Endothelial cell of umbilical vein (primary cell): ENCODE measurements around the gene CBX4. TPM values are rescaled to one million over a fixed set of nuclear protein-coding genes. Genes with fewer than 3 reads are reported as not detected.

Experiments used
- BruUV-seq: library from RNA; stranded (reverse); fragments of 400-500 nt; replicated peaks from 2 replicates; lab custom pipeline; 2021; lab: Mats Ljungman, UMichigan
- CTCF ChIA-PET: fragments of 300-600, 350-600 bp; sonication (Branson Sonifier 250); formaldehyde crosslinking; loops from one replicate; lab custom pipeline; 2021; ENCODE audit warnings: antibody characterized with exemption, inconsistent platforms; lab: Charles Lee
- POLR2A ChIA-PET: fragments of 300-600, 350-600 bp; sonication (Branson Sonifier 250); formaldehyde crosslinking; loops from one replicate; lab custom pipeline; 2021; ENCODE audit warnings: antibody characterized with exemption, inconsistent platforms; lab: Charles Lee
- DNase-seq: peaks from one replicate; pipeline ENCODE4 v3.0.0-alpha.2; 2011; ENCODE audit warnings: low read depth, low spot score
- FAIRE-seq: peaks from 2 replicates; lab custom pipeline; 2011; peaks lifted over from hg19 to GRCh38; lab: Jason Lieb, UNC
- H2AFZ ChIP-seq: 2 replicates; pipeline ENCODE4 v1.6.0; 2012; ENCODE audit warnings: low read depth, low read length, control low read depth, inconsistent platforms
- H3K27ac ChIP-seq: 2 replicates; pipeline ENCODE4 v1.5.1; 2011; ENCODE audit warnings: low read depth, mild to moderate bottlenecking, control low read depth, low read length, moderate library complexity; ENCODE audit not compliant: insufficient read depth
- H3K27me3 ChIP-seq, 2 experiments: 2 replicates each; pipeline versions ENCODE4 v1.6.0 to v1.6.1; 2011; ENCODE audit warnings: low read length in 2 of 2, mixed read lengths in 1 of 2; ENCODE audit not compliant: control insufficient read depth in 2 of 2, insufficient read depth in 2 of 2
- H3K36me3 ChIP-seq, 2 experiments: 2 replicates in 1 of 2; 3 replicates in 1 of 2; pipeline ENCODE4 v1.5.1; 2011; ENCODE audit warnings: low read length in 2 of 2, mild to moderate bottlenecking in 1 of 2, moderate library complexity in 1 of 2; ENCODE audit not compliant: control insufficient read depth in 2 of 2, insufficient read depth in 2 of 2; ENCODE audit errors: extremely low read depth in 1 of 2
- H3K4me1 ChIP-seq: 3 replicates; pipeline ENCODE4 v1.5.1; 2011; ENCODE audit warnings: mild to moderate bottlenecking, low read length; ENCODE audit not compliant: control insufficient read depth, insufficient read depth; ENCODE audit errors: extremely low read depth
- H3K4me2 ChIP-seq: 2 replicates; pipeline ENCODE4 v1.6.1; 2011; ENCODE audit warnings: low read length, control low read depth, mixed read lengths; ENCODE audit not compliant: insufficient read depth
- H3K4me3 ChIP-seq, 3 experiments: fragments of 200-600 bp in 1 of 3; sonication (generic), shearing (Covaris generic) in 1 of 3; replicated peaks in 1 of 3; 2 replicates each; pipeline ENCODE4 v1.5.1; 2011 to 2016; ENCODE audit warnings: control low read depth in 3 of 3, low read length in 3 of 3, mild to moderate bottlenecking in 2 of 3, inconsistent platforms in 1 of 3, low read depth in 1 of 3, moderate library complexity in 1 of 3; ENCODE audit not compliant: insufficient read depth in 1 of 3
- H3K79me2 ChIP-seq: 2 replicates; pipeline ENCODE4 v1.6.0; 2012; ENCODE audit warnings: low read length, inconsistent platforms; ENCODE audit not compliant: control insufficient read depth, insufficient read depth
- H3K9ac ChIP-seq: replicated peaks from 2 replicates; pipeline ENCODE3; 2011; ENCODE audit warnings: low read length, control low read depth; ENCODE audit not compliant: insufficient read depth; ENCODE audit errors: extremely low read depth
- H3K9me1 ChIP-seq: replicated peaks from 3 replicates; pipeline ENCODE4 v1.6.0; 2011; ENCODE audit warnings: mild to moderate bottlenecking, low read length; ENCODE audit not compliant: control insufficient read depth, insufficient read depth; ENCODE audit errors: extremely low read depth
- H3K9me3 ChIP-seq: replicated peaks from 2 replicates; pipeline ENCODE4 v1.5.1; 2012; ENCODE audit warnings: low read length, inconsistent platforms; ENCODE audit not compliant: control insufficient read depth, insufficient read depth
- H4K20me1 ChIP-seq: replicated peaks from 2 replicates; pipeline ENCODE3; 2011; ENCODE audit warnings: mild to moderate bottlenecking, low read length; ENCODE audit not compliant: control insufficient read depth, insufficient read depth; ENCODE audit errors: extremely low read depth
- FOS ChIP-seq: IDR thresholded peaks from 2 replicates; pipeline ENCODE4 v1.6.1; 2011; ENCODE audit warnings: mild to moderate bottlenecking, low read length, moderate library complexity, borderline replicate concordance; ENCODE audit not compliant: insufficient read depth
- GATA2 ChIP-seq: IDR thresholded peaks from 2 replicates; pipeline ENCODE4 v1.7.0; 2011; ENCODE audit warnings: low read depth, mild to moderate bottlenecking, moderate library complexity, mixed read lengths, low read length; ENCODE audit not compliant: insufficient read length, insufficient read depth
- POLR2AphosphoS5 ChIP-seq: IDR thresholded peaks from 2 replicates; pipeline ENCODE4 v1.6.1; 2012; ENCODE audit warnings: low read depth, mild to moderate bottlenecking, control low read depth, low read length, moderate library complexity; ENCODE audit not compliant: insufficient read depth
- dilution Hi-C: fragments of 300-500 bp; cut with MboI; formaldehyde crosslinking; loops from one replicate; pipeline ENCODE4 v1.15.0; 2019; ENCODE audit warnings: low sequenced_read_pairs; ENCODE audit not compliant: extremely low pct_ligation_motif_present
- intact Hi-C: fragments of 100-400 bp; cut with micrococcal nuclease; formaldehyde crosslinking; loops from one replicate; pipeline ENCODE4 v1.10.0; 2022
- polyA plus RNA-seq, 4 experiments: library from polyadenylated mRNA; depleted of rRNA in 3 of 4; stranded (reverse) in 3 of 4; unstranded in 1 of 4; fragments of >200 nt; gene quantifications; 2 replicates each; pipeline versions ENCODE4 v1.2.1 to v1.2.3, GENCODE V29; 2011 to 2012; ENCODE audit warnings: missing spikeins in 1 of 4
- total RNA-seq: library from RNA; stranded (reverse); gene quantifications from 2 replicates; pipeline ENCODE4 v1.2.3, GENCODE V29; 2021
- TF ChIP-seq, protein P1 (sequence below), 2 donors: IDR thresholded peaks; 1 replicate in 1 of 2; 2 replicates in 1 of 2; pipeline ENCODE4 v1.5.1; 2011; ENCODE audit warnings: low read length in 2 of 2, mild to moderate bottlenecking in 2 of 2, moderate library complexity in 2 of 2, control low read depth in 1 of 2, inconsistent platforms in 1 of 2, low read depth in 1 of 2; ENCODE audit not compliant: insufficient read depth in 1 of 2; ENCODE audit errors: extremely low read depth in 1 of 2
- TF ChIP-seq, protein P2 (sequence below): IDR thresholded peaks from 2 replicates; pipeline ENCODE4 v1.6.1; 2011; ENCODE audit not compliant: insufficient read depth, insufficient read length

Gene CBX4
- total and polyA plus RNA-seq, 2 donors (not counting 3 experiments of a cell fraction or from before 2014, with no cell fraction given): 7.0 to 12.3 TPM

DNA sequence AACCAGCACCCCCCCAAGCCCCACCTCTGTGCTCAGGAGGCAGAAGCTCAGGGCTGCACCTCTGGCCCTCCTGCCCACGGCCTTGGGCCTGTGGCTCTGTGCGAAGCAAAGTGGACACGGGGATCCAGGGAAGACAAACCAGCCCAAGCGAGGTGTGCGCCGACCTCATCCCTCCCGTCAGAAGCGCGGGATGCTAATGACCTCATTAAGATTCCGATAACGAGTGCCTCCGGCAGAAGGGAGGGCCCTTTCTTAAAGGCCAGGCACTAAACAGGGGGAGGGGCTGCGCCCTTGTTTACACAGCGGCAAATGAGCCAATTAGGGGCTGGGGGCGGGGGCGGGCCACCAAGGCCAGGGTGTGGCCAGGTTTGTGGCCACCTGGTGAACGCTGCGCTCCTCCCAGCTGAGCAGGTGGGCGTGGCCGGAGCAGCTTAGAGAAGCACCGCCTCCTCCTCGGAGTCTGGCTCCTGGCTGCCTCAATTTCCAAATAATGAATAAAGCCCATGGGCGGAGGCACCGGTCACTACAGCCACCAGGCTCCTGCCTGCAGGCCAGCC is 3.2 kb downstream of the CBX4 start:
- FAIRE-seq: no peak
- no peaks in the 10 kb centered on the region for H3K79me2 ChIP-seq

More for the DNA sequence above, 3.2 kb downstream of the CBX4 start:
- Histone ChIP-seq H3K4me1 (peaks cover 7% of the 10 kb centered on the region), H3K27me3 (peaks cover 8 to 14% of the 10 kb centered on the region in 2 experiments), H3K9ac (no peak overlapping the region), H2AFZ (no peak overlapping the region), H3K9me1 (no peaks in the 10 kb centered on the region), H3K4me3 (no peak overlapping the region), H3K27ac (no peak overlapping the region), H3K9me3 (no peaks in the 10 kb centered on the region), H4K20me1 (no peaks in the 10 kb centered on the region), H3K4me2 (no peak overlapping the region), H3K36me3 (peaks cover 0 to 3% of the 10 kb centered on the region in 2 experiments)
- TF ChIP-seq, protein P1, sequence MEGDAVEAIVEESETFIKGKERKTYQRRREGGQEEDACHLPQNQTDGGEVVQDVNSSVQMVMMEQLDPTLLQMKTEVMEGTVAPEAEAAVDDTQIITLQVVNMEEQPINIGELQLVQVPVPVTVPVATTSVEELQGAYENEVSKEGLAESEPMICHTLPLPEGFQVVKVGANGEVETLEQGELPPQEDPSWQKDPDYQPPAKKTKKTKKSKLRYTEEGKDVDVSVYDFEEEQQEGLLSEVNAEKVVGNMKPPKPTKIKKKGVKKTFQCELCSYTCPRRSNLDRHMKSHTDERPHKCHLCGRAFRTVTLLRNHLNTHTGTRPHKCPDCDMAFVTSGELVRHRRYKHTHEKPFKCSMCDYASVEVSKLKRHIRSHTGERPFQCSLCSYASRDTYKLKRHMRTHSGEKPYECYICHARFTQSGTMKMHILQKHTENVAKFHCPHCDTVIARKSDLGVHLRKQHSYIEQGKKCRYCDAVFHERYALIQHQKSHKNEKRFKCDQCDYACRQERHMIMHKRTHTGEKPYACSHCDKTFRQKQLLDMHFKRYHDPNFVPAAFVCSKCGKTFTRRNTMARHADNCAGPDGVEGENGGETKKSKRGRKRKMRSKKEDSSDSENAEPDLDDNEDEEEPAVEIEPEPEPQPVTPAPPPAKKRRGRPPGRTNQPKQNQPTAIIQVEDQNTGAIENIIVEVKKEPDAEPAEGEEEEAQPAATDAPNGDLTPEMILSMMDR (IDR thresholded peaks at IDR 0.05; ENCODE audit: extremely low read depth in 1 of 2, insufficient read depth in 1 of 2, low read depth in 1 of 2, low read length in 2 of 2): no peak
- no peak for TF ChIP-seq GATA2
- TF ChIP-seq FOS: no peak
- TF ChIP-seq, protein P2, sequence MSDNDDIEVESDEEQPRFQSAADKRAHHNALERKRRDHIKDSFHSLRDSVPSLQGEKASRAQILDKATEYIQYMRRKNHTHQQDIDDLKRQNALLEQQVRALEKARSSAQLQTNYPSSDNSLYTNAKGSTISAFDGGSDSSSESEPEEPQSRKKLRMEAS: no peak
- TF ChIP-seq POLR2AphosphoS5: no peak
- DNase-seq: no peak
- ChIA-PET CTCF (interaction anchor here (0.9 to 1.8 kb wide), 7 partner anchors 10 to 47 kb away, joined by 3 to 12 read pairs (median 6); no protein-coding TSS in a partner anchor), POLR2A (no interaction called here)
- intact Hi-C loops: loop anchor here (1.0 kb wide), 2 partner anchors 46 to 94 kb away; no protein-coding TSS in a partner anchor
- no TSS peak for BruUV-seq
- dilution Hi-C loops: no loop called here
